Neural progenitor cell (in vitro differentiated cells): Measurements from ENCODE around the gene SNRPB2.

ENCODE experiments used
- EZH2 ChIP-seq: fragments of 200-600 bp; sonication (generic); IDR thresholded peaks from 2 replicates; pipeline ENCODE4 v1.6.1; 2017; ENCODE audit warnings: antibody characterized with exemption, mild to moderate bottlenecking, moderate library complexity
- TF ChIP-seq, protein P1 (sequence below): fragments of 200-600 bp; sonication (generic); IDR thresholded peaks from 2 replicates; pipeline ENCODE4 v1.5.1; 2017; ENCODE audit warnings: antibody characterized with exemption, mild to moderate bottlenecking

DNA sequence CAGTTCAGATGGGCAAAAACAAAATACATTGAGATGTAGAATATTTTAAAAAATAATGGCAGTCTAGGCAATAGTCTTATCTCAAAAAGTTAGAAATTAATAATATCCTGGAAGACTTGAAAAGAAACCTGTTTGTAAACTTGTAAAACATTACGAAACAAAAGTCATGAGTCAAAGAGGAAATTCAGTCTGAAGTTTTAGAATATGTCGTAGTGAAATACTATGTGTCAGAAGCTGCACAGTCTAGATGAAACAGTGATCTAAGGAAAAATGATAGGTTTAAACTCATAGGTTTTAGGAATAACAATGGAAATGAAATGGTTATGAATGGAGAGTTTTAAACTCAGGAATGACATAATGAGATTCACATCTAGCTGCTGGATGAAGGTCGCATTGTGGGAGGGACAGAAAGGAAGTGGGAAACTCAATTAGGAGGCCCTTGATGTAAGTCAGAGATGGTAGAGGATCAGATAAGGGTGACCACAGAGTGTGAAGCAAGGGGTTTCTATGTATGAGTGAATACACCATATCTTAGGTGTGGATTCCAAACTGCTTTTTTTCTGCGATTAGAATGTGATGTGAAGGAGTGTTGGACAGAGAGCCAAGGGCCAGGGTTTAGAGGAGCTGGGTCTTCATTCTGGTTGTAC, 2.8 kb downstream of the SNRPB2 start:
- no peak for TF ChIP-seq EZH2
- TF ChIP-seq, protein P1, sequence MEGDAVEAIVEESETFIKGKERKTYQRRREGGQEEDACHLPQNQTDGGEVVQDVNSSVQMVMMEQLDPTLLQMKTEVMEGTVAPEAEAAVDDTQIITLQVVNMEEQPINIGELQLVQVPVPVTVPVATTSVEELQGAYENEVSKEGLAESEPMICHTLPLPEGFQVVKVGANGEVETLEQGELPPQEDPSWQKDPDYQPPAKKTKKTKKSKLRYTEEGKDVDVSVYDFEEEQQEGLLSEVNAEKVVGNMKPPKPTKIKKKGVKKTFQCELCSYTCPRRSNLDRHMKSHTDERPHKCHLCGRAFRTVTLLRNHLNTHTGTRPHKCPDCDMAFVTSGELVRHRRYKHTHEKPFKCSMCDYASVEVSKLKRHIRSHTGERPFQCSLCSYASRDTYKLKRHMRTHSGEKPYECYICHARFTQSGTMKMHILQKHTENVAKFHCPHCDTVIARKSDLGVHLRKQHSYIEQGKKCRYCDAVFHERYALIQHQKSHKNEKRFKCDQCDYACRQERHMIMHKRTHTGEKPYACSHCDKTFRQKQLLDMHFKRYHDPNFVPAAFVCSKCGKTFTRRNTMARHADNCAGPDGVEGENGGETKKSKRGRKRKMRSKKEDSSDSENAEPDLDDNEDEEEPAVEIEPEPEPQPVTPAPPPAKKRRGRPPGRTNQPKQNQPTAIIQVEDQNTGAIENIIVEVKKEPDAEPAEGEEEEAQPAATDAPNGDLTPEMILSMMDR, result no peak
